Subcutaneous adipose tissue (tissue), 4 donors: ENCODE data around the gene GALM. TPM values are rescaled to one million over a fixed set of nuclear protein-coding genes. Genes with fewer than 3 reads are reported as not detected.

Experiments used
- total RNA-seq, 4 donors: library from RNA; depleted of rRNA; stranded (reverse); fragments of >200 nt; gene quantifications; one replicate each; pipeline ENCODE4 v1.1.0, GENCODE V29; 2016
- TF ChIP-seq, protein P1 (sequence below): fragments of 450-650 bp; IDR thresholded peaks from one replicate; pipeline ENCODE4 v1.5.1; 2016; ENCODE audit warnings: low read depth, mild to moderate bottlenecking, control low read depth, antibody characterized with exemption, moderate library complexity

The GALM gene
- total RNA-seq, result 10 to 100 TPM in 3 of 4 donors, 1 to 10 TPM in 1; 8.5 to 62.9 (median 36.3) TPM

DNA sequence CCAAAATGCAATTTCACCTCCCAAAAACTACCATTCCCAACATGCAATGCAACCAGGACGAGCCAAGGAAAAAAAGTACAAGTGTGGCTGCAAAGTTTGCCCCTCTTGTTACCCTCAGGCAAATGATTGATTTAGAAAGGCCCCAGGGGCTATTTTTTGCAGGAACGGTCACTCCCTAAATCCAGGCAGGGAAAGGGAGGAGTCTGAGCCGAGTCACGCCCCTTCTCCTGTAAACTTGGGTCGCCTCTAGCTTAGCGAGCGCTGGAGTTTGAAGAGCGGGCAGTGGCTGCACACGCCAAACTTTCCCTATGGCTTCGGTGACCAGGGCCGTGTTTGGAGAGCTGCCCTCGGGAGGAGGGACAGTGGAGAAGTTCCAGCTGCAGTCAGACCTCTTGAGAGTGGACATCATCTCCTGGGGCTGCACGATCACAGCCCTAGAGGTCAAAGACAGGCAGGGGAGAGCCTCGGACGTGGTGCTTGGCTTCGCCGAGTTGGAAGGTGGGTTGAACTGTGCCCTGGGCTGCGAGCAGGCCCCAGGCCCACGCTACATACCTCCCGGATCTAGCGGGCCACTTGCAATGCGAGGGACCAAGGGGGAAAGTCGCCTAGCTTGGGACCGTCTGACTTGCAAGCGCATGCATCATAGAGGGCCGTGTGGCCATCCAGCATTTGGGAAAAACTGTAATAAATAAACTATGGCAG is at the start of gene GALM:
TSS of gene GALM (plus strand) at position 261 of the 702 bp plus-strand sequence. CDS start at position 309, 48 bp downstream.
- TF ChIP-seq, protein P1, sequence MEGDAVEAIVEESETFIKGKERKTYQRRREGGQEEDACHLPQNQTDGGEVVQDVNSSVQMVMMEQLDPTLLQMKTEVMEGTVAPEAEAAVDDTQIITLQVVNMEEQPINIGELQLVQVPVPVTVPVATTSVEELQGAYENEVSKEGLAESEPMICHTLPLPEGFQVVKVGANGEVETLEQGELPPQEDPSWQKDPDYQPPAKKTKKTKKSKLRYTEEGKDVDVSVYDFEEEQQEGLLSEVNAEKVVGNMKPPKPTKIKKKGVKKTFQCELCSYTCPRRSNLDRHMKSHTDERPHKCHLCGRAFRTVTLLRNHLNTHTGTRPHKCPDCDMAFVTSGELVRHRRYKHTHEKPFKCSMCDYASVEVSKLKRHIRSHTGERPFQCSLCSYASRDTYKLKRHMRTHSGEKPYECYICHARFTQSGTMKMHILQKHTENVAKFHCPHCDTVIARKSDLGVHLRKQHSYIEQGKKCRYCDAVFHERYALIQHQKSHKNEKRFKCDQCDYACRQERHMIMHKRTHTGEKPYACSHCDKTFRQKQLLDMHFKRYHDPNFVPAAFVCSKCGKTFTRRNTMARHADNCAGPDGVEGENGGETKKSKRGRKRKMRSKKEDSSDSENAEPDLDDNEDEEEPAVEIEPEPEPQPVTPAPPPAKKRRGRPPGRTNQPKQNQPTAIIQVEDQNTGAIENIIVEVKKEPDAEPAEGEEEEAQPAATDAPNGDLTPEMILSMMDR, result no peak

DNA sequence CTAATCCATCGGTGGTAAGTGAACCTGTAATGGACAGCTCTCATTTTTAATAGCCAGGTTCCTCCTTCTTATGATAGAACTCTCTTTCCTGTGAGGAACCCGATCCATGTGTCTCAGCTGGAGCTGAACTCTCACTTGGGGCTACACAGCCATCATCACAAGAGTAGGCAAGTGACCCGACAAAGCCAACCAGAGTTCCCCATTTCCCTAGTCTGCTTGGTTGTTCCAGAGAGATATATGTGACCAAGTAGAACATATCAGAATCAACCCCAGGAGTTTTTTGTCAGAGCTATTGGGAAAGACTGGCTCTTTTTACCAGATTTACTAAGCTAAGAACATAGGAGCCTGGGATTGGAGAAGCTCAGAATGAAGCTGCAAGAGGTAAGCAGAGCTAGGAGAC is 48.6 kb upstream of the GALM start:
- TF ChIP-seq, protein P1, result no peak

DNA sequence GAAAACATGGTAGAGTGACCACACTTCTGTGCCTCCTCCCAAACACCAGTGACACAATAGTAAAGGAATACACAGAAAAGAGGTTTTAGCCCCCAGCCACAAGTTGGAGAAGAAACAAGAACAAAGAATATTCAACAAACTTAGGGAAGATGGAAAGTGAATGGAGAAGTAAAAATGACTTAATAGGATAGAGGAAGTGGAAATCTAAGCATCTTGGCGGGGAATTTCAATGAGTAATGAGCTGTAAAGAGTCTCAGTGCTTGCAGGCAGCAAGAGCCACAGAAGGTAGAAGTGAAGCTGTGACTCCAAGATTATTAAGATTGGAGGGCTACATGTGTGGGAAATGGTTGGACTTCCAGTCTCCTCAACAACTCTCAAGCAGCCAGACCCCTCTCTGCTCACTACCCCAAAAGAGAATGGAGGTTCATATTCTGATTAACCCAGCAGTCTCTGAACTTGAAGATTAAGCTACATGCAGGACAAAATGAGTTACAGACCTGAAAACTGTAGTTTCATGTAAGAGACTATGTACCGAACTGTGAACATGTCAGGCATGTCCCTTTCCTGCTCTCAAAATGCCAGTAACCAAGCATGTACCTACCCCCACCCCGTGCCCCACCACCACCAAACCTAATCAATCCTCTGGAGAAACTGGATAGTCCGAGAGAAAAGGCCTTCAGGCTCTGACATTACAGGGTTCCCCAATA is 46.3 kb upstream of the GALM start:
- TF ChIP-seq, protein P1, result no peak

DNA sequence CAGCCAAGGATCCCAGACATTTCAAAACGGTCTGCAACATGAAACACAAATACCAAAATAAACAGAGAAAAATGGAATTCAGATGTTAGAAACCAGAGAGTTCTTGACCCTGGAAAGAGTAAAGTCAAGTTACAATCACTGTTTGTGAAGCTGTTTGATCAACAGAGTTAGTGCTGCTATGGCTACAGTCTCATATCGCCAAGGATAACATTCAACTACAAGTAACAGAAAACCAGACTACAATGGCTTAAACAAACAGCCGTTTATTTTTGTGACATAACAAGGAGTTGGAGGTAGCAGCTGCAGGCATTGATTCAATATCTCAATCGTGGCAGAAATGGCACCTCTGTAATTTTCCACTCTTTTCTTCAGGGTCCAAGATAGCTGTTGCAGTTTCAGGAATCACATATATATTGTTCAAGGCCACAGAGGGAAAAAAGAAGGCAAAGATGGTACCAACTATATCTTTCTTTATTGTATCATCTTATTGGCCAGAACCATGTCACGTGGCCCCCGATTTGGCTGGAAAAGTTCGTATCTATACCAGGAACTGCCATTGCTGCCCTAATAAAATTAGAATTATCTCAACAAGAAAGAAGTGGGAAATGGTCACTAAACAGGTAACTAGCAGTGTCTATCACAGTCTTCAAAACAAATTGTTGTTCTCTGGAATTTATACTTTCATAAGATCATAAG is 45.5 kb upstream of the GALM start:
- TF ChIP-seq, protein P1, result no peak

DNA sequence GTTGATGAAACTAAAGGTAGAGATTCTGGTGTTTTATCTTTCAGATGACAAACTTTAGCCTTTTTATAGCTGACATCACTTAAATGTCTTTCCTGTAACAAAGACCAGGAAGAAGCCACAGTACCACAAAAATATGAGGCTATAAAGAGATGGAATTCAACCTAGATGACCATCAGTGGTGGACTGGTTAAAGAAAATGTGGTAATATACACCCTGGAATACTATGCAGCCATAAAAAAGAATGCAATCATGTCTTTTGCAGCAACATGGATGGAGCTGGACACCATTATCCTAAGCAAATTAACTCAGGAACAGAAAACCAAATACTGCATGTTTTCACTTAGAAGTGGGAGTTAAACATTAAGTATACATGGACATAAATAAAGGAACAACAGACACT is 44.9 kb upstream of the GALM start:
- TF ChIP-seq, protein P1, result no peak

DNA sequence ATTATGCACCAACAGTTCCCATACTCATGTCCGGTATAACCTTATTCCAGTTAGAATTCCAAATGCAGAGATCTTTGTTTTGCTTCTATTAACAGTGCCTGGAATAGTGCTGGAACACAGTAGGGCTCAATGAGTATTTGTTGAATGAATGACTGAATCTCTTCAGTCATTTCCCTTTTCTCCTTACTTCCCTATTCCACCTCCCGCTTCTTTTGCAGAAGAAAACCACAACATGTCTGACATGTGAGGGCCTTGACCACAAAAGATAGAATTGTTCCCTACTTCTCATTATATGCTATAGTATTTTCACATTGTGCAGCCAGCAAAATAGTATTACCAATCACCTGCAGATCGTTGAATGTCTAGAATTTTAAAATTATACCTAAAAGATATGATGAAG is 43.7 kb upstream of the GALM start:
- TF ChIP-seq, protein P1, result no peak
